IMR-90 (cell line): ENCODE measurements around the gene DIAPH2.

Source experiments
- CEBPB ChIP-seq: IDR thresholded peaks from 2 replicates; pipeline ENCODE4 v1.6.1; 2012; ENCODE audit warnings: low read depth, low read length, improper control_type of control experiment
- ELK1 ChIP-seq: fragments of 150-350 bp; IDR thresholded peaks from 2 replicates; pipeline ENCODE4 v1.6.1; 2016; ENCODE audit warnings: low read depth, mild to moderate bottlenecking, low read length, moderate library complexity, borderline replicate concordance
- POLR2A ChIP-seq: IDR thresholded peaks from 2 replicates; pipeline ENCODE4 v1.6.1; 2012; ENCODE audit warnings: mild to moderate bottlenecking, low read depth, low read length
- RFX5 ChIP-seq: IDR thresholded peaks from 2 replicates; pipeline ENCODE4 v1.8.0; 2012; ENCODE audit warnings: low read depth, mild to moderate bottlenecking, low read length, moderate library complexity

- TF ChIP-seq CEBPB (0 out of 2 replicates have a peak, but pooled peaks have one; percentile 24), POLR2A (no peak), RFX5 (no peak), ELK1 (no peak)
Observed at GRCh38 chrX:97539970-97540519, 855.4 kb downstream of the DIAPH2 start.
